K562 (cell line): Measurements from ENCODE around the gene HMGN2. TPM values are rescaled to one million over a fixed set of nuclear protein-coding genes. Genes with fewer than 3 reads are reported as not detected.

ENCODE experiments used
- CHD1 ChIP-seq: fragments of 200-600 bp; sonication (generic); IDR thresholded peaks from one replicate; pipeline ENCODE4 v1.6.1; 2012; ENCODE audit warnings: mild to moderate bottlenecking, moderate library complexity, low read length, inconsistent platforms
- DLX4 ChIP-seq: fragments of 250-450 bp; sonication (Bioruptor Pico); IDR thresholded peaks from 2 replicates; pipeline ENCODE4 v1.6.1; 2021; ENCODE audit warnings: mild to moderate bottlenecking
- ELF1 ChIP-seq: fragments of 200-800 bp; sonication (Bioruptor generic); IDR thresholded peaks from 2 replicates; pipeline ENCODE4 v1.6.1; 2016; ENCODE audit warnings: missing genetic modification characterization, missing compliant biosample characterization
- FOXP1 ChIP-seq: sonication (generic); formaldehyde crosslinking; IDR thresholded peaks from 2 replicates; pipeline ENCODE4 v1.8.0; 2022; ENCODE audit warnings: mild to moderate bottlenecking, missing genetic modification reagents
- KDM5B ChIP-seq: fragments of 200-600 bp; sonication (generic); IDR thresholded peaks from 2 replicates; pipeline ENCODE4 v1.6.1; 2012; ENCODE audit warnings: low read depth, mild to moderate bottlenecking, moderate library complexity, low read length, control low read depth, inconsistent platforms; ENCODE audit not compliant: insufficient replicate concordance
- KLF13 ChIP-seq: fragments of 450-650 bp; IDR thresholded peaks from 2 replicates; pipeline ENCODE4 v1.6.1; 2016; ENCODE audit warnings: missing genetic modification characterization, low read depth, mild to moderate bottlenecking, missing compliant biosample characterization, moderate library complexity, borderline replicate concordance
- MYC ChIP-seq, 2 experiments: fragments of 250-450 bp in 1 of 2; sonication (Bioruptor Pico) in 1 of 2; IDR thresholded peaks; 2 replicates each; pipeline versions ENCODE4 v1.5.1 to v1.6.1; 2012 to 2021; ENCODE audit warnings: low read depth in 2 of 2, borderline replicate concordance in 1 of 2, improper control_type of control experiment in 1 of 2, low read length in 1 of 2, mild to moderate bottlenecking in 1 of 2, moderate library complexity in 1 of 2
- NBN ChIP-seq: fragments of 450-650 bp; IDR thresholded peaks from 2 replicates; pipeline ENCODE4 v1.6.1; 2016; ENCODE audit warnings: low read depth, mild to moderate bottlenecking
- OTX1 ChIP-seq: fragments of 450-650 bp; formaldehyde crosslinking; IDR thresholded peaks from 2 replicates; pipeline ENCODE4 v1.4.0; 2022; ENCODE audit warnings: mild to moderate bottlenecking
- PHB ChIP-seq: fragments of 250-450 bp; sonication (Bioruptor Pico); IDR thresholded peaks from 2 replicates; pipeline ENCODE4 v1.5.0; 2021
- POLR2AphosphoS2 ChIP-seq: IDR thresholded peaks from 2 replicates; pipeline ENCODE4 v1.6.1; 2012; ENCODE audit warnings: low read length, improper control_type of control experiment
- POLR3A ChIP-seq: IDR thresholded peaks from 2 replicates; pipeline ENCODE4 v1.6.1; 2011; ENCODE audit warnings: borderline replicate concordance, mild to moderate bottlenecking, moderate library complexity; ENCODE audit not compliant: insufficient read length, insufficient read depth; ENCODE audit errors: extremely low read depth
- PREB ChIP-seq: sonication (generic); formaldehyde crosslinking; IDR thresholded peaks from 2 replicates; pipeline ENCODE4 v1.8.1; 2023; ENCODE audit warnings: mild to moderate bottlenecking, missing genetic modification reagents
- SRSF7 ChIP-seq: fragments of 200-400 bp; formaldehyde crosslinking; optimal IDR thresholded peaks from 2 replicates; pipeline ENCODE3; 2017; ENCODE audit warnings: mild to moderate bottlenecking, low read depth, low read length
- ZNF174 ChIP-seq: fragments of 250-450 bp; sonication (Bioruptor Pico); IDR thresholded peaks from 2 replicates; pipeline ENCODE4 v1.4.0; 2020; ENCODE audit warnings: mild to moderate bottlenecking
- ZNF253 ChIP-seq: fragments of 250-450 bp; sonication (Bioruptor Pico); conservative IDR thresholded peaks from 2 replicates; pipeline ENCODE4 v1.6.1; 2021; ENCODE audit warnings: mild to moderate bottlenecking
- ZNF277 ChIP-seq: fragments of 250-450 bp; sonication (Bioruptor Pico); IDR thresholded peaks from 2 replicates; pipeline ENCODE4 v1.8.0; 2022; ENCODE audit warnings: inconsistent platforms, mild to moderate bottlenecking, moderate library complexity, borderline replicate concordance
- ZNF324 ChIP-seq: fragments of 250-450 bp; sonication (Bioruptor Pico); IDR thresholded peaks from 2 replicates; pipeline ENCODE4 v1.4.0; 2020; ENCODE audit warnings: mild to moderate bottlenecking
- ZNF347 ChIP-seq: fragments of 450-650 bp; formaldehyde crosslinking; IDR thresholded peaks from 2 replicates; pipeline ENCODE4 v1.4.0; 2020; ENCODE audit warnings: low read depth, mild to moderate bottlenecking, moderate library complexity
- ZNF717 ChIP-seq: fragments of 250-450 bp; sonication (Bioruptor Pico); IDR thresholded peaks from 2 replicates; pipeline ENCODE4 v1.5.0; 2021
- polyA plus RNA-seq, 8 experiments: library from polyadenylated mRNA; depleted of rRNA in 4 of 8; stranded (reverse) in 5 of 8; unstranded in 3 of 8; fragments of >200 nt; fragmentation: Nextera tagmentation in 2 of 8; fragmentation: Illumina TruSeq in 1 of 8; extraction: Ambion mirVana in 2 of 8; extraction: Trizol in 1 of 8; gene quantifications; 2 replicates each; pipeline versions ENCODE4 v1.2.1 to v1.2.3, GENCODE V29; 2011 to 2014; ENCODE audit warnings: inconsistent platforms in 1 of 8, missing spikeins in 1 of 8
- total RNA-seq, 7 experiments: library from RNA; depleted of rRNA in 6 of 7; stranded (reverse); fragments of >200 nt in 6 of 7; fragmentation: Illumina TruSeq in 2 of 7; extraction: Trizol in 2 of 7; gene quantifications; 2 replicates each; pipeline versions ENCODE4 v1.2.1 to v1.2.3, GENCODE V29; 2011 to 2021; ENCODE audit warnings: low replicate concordance in 1 of 7
- TF ChIP-seq, protein P1 (sequence below), 3 experiments: IDR thresholded peaks in 2 of 3; conservative IDR thresholded peaks in 1 of 3; 2 replicates each; pipeline ENCODE4 v1.5.1; 2011 to 2012; ENCODE audit warnings: low read length in 3 of 3, mild to moderate bottlenecking in 3 of 3, control low read depth in 2 of 3, improper control_type of control experiment in 1 of 3, inconsistent platforms in 1 of 3, low read depth in 1 of 3, mixed read lengths in 1 of 3, moderate library complexity in 1 of 3; ENCODE audit not compliant: insufficient read depth in 2 of 3
- TF ChIP-seq, protein P2 (sequence below): fragments of 200-800 bp; sonication (Bioruptor generic); IDR thresholded peaks from 2 replicates; pipeline ENCODE4 v1.6.1; 2017; ENCODE audit warnings: missing genetic modification characterization, missing compliant biosample characterization

The HMGN2 gene
- total and polyA plus RNA-seq, 9 of the 15 experiments (the other 6 are each of a cell fraction or from before 2014, with no cell fraction given) = 370 to 1,354 (median 965) TPM

- no peak for TF ChIP-seq PREB (CRISPR knock-in tag)
- 0 out of 2 replicates have a peak, but pooled peaks have one; percentile 67 for TF ChIP-seq ZNF717 (CRISPR knock-in tag)
- TF ChIP-seq, protein P1, sequence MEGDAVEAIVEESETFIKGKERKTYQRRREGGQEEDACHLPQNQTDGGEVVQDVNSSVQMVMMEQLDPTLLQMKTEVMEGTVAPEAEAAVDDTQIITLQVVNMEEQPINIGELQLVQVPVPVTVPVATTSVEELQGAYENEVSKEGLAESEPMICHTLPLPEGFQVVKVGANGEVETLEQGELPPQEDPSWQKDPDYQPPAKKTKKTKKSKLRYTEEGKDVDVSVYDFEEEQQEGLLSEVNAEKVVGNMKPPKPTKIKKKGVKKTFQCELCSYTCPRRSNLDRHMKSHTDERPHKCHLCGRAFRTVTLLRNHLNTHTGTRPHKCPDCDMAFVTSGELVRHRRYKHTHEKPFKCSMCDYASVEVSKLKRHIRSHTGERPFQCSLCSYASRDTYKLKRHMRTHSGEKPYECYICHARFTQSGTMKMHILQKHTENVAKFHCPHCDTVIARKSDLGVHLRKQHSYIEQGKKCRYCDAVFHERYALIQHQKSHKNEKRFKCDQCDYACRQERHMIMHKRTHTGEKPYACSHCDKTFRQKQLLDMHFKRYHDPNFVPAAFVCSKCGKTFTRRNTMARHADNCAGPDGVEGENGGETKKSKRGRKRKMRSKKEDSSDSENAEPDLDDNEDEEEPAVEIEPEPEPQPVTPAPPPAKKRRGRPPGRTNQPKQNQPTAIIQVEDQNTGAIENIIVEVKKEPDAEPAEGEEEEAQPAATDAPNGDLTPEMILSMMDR (IDR thresholded peaks at IDR 0.05 in 2 of 3, conservative IDR thresholded peaks at IDR 0.05 in 1 of 3; ENCODE audit: insufficient read depth in 2 of 3, low read depth in 1 of 3, low read length in 3 of 3) = no peak
- TF ChIP-seq, protein P2, sequence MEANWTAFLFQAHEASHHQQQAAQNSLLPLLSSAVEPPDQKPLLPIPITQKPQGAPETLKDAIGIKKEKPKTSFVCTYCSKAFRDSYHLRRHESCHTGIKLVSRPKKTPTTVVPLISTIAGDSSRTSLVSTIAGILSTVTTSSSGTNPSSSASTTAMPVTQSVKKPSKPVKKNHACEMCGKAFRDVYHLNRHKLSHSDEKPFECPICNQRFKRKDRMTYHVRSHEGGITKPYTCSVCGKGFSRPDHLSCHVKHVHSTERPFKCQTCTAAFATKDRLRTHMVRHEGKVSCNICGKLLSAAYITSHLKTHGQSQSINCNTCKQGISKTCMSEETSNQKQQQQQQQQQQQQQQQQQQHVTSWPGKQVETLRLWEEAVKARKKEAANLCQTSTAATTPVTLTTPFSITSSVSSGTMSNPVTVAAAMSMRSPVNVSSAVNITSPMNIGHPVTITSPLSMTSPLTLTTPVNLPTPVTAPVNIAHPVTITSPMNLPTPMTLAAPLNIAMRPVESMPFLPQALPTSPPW (CRISPR knock-in tag) = peak; percentile 91
- TF ChIP-seq KDM5B = peak; percentile 57
- TF ChIP-seq ZNF174 (CRISPR knock-in tag) = no peak
- TF ChIP-seq MYC (IDR thresholded peaks at IDR 0.05; ENCODE audit: low read depth, low read length) = no peak; the same call in 1 of the 2 replicates
- no peak for TF ChIP-seq MYC (CRISPR knock-in tag; IDR thresholded peaks at IDR 0.05; ENCODE audit: borderline replicate concordance, low read depth)
- TF ChIP-seq POLR2AphosphoS2 = no peak
- no peak for TF ChIP-seq POLR3A
- no peak; the same call in 1 of the 2 replicates for TF ChIP-seq PHB
- no peak for TF ChIP-seq SRSF7
- no peak for TF ChIP-seq ZNF277 (CRISPR knock-in tag)
- TF ChIP-seq OTX1 (CRISPR knock-in tag) = no peak
- TF ChIP-seq KLF13 = peak; percentile 49; the same call in 1 of the 2 replicates
- TF ChIP-seq NBN = no peak
- TF ChIP-seq DLX4 = no peak
- TF ChIP-seq ELF1 (tag) = no peak
- no peak for TF ChIP-seq ZNF324 (CRISPR knock-in tag)
- peak; percentile 89; the same call in 1 of the 2 replicates for TF ChIP-seq FOXP1
- TF ChIP-seq CHD1 = peak; percentile 96
- TF ChIP-seq ZNF347 (CRISPR knock-in tag) = no peak
- no peak for TF ChIP-seq ZNF253
Observed at GRCh38 chr1:26472320-26472900, at the start of gene HMGN2 (continued).
